NT2/D1 (cell line): Measurements from ENCODE around the gene IGSF10.

Source experiments
- SUZ12 ChIP-seq: IDR thresholded peaks from 2 replicates; pipeline ENCODE4 v1.6.1; 2011; ENCODE audit not compliant: insufficient read length, insufficient read depth; ENCODE audit errors: extremely low read depth
- YY1 ChIP-seq: IDR thresholded peaks from 2 replicates; pipeline ENCODE4 v1.6.1; 2011; ENCODE audit not compliant: insufficient read length, insufficient read depth
- ZNF274 ChIP-seq: IDR thresholded peaks from 2 replicates; pipeline ENCODE4 v1.6.1; 2011; ENCODE audit warnings: mild to moderate bottlenecking, low read depth, low read length

DNA sequence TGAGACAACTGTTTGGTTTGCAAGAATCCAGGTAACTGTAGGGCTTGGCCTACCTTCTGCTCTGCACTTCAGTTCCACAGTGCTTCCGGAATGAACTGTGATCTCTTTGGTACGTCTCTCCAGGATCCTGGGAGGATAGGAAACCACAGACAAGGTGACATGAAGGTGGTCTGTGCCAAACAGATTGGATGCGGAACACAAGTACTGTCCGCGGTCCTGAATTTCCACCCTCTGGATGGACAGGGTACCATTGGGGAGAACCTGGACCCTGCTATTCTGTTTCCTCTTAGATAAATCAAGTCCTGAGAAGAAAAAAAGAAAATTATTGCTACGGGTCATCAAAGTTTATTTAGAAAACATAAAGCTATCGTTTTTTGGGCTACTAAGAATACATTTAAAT is 17.3 kb downstream of the IGSF10 start:
- no peak for TF ChIP-seq YY1
- TF ChIP-seq ZNF274: no peak
- no peak for TF ChIP-seq SUZ12
